Fibroblast of villous mesenchyme (primary cell): ENCODE data around the gene DYNLT5. TPM values are rescaled to one million over a fixed set of nuclear protein-coding genes. Genes with fewer than 3 reads are reported as not detected.

Source experiments
- DNase-seq: peaks from one replicate; pipeline ENCODE4 v3.0.0-alpha.2; 2010; ENCODE audit warnings: low read depth
- H3K4me3 ChIP-seq: 2 replicates; pipeline ENCODE4 v1.5.1; 2011; ENCODE audit warnings: low read depth, mild to moderate bottlenecking, low read length
- total RNA-seq: library from RNA; depleted of rRNA; stranded (reverse); fragments of >200 nt; gene quantifications from 2 replicates; pipeline ENCODE4 v1.2.3, GENCODE V29; 2012
- TF ChIP-seq, protein P1 (sequence below): IDR thresholded peaks from 2 replicates; pipeline ENCODE4 v1.5.1; 2012; ENCODE audit warnings: low read depth, mild to moderate bottlenecking, low read length; ENCODE audit not compliant: insufficient read depth

DYNLT5 gene, protein sequence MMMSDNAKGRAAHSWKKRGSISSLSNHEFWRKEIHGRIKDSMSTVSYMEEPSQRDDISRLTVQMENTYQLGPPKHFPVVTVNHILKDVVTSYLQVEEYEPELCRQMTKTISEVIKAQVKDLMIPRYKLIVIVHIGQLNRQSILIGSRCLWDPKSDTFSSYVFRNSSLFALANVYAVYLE
- total RNA-seq = 1.7 and 2.9 TPM in 2 replicates

DNA sequence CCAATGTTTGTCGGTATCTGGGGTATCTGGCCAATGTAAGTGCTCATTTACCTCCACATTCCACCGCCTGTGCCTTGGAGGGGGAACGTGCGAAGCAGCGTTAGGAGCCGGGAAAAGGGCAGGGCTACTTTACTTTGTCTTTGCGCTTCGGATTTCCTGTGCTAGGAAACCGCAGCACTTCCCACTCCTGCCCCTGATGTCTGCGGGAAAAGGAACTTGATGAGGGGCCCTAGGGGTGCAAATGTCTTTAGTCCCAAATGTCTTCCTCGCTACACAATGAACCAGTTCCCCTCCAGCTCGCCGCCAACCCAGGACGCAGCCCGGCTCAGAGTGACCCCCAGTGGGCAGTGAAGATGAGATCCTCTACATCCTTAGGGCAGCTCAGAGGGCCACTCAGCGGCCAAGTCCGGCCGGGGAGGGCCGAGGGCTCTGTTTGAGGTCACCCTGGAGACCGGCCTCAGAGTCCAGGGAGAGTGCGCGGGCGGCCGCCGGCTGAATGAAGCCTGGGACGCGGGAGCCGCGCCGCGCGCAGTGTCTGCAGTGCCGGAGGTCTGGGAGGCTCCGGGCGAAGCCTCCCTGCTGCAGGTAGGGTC is at the start of gene DYNLT5:
TSS of gene DYNLT5 (plus strand) at position 460 of the 593 bp plus-strand sequence. CDS start 2,200 bp downstream, outside the sequence.
- H3K4me3 ChIP-seq = peak within 1 kb of the TSS; percentile 59
- TF ChIP-seq, protein P1, sequence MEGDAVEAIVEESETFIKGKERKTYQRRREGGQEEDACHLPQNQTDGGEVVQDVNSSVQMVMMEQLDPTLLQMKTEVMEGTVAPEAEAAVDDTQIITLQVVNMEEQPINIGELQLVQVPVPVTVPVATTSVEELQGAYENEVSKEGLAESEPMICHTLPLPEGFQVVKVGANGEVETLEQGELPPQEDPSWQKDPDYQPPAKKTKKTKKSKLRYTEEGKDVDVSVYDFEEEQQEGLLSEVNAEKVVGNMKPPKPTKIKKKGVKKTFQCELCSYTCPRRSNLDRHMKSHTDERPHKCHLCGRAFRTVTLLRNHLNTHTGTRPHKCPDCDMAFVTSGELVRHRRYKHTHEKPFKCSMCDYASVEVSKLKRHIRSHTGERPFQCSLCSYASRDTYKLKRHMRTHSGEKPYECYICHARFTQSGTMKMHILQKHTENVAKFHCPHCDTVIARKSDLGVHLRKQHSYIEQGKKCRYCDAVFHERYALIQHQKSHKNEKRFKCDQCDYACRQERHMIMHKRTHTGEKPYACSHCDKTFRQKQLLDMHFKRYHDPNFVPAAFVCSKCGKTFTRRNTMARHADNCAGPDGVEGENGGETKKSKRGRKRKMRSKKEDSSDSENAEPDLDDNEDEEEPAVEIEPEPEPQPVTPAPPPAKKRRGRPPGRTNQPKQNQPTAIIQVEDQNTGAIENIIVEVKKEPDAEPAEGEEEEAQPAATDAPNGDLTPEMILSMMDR = peak; percentile 33
- peak; percentile 60 for DNase-seq

DNA sequence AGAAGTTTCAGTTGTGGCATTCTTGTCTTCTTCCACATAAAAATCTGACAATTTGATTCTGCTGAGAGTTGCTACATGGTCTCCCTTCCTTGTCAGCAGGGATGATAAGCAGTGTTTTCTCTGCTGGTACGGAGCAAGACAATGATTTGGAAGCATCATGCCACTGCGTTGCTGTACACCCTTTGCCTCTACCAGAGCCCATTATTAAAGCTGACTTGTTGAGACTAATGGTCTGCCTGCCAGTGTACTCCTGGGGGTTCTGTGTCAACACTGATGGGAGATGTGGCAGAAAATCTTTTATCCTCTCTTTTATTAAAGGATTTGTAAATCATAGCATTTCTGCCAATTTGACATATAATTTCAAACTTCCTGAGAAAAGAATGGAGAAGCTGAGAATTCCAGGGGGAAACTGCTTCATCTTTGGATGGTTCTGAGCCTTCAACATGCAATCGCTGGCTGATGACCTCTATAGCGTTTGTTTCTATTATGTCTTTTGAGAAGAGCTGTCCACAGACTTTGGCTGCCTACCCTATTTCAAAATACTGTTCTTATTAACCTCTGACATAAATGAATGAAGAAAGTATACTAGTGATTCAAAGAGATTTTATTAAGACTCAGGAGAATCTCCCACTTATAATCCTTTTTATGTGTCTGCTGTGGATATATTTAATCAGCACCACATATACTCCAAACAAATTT is 47.9 kb upstream of the DYNLT5 start:
- TF ChIP-seq, protein P1 = no peak
- H3K4me3 ChIP-seq = no peak overlapping the region
- peak; percentile 42 for DNase-seq

DNA sequence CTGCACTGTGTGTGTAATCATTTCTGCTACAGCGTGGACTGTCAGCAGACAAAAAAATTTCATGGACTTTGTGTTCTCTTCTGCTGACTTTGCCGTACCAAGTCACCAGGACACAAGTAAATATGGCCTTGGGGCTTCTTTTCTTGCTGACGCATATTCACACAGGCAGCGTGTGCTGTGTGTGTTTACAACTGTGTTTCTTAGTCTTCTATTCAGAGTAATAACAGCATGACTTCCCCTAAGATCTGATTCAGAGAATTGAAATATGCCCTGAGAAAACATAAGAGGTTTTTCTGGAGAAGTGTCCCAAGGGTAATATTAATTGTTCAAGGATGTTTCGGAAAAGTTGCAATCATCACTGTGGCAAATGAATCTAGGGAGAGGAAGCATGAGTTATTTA is 47.1 kb upstream of the DYNLT5 start:
- DNase-seq = peak; percentile 83
- no peak overlapping the region for H3K4me3 ChIP-seq
- TF ChIP-seq, protein P1 = no peak

DNA sequence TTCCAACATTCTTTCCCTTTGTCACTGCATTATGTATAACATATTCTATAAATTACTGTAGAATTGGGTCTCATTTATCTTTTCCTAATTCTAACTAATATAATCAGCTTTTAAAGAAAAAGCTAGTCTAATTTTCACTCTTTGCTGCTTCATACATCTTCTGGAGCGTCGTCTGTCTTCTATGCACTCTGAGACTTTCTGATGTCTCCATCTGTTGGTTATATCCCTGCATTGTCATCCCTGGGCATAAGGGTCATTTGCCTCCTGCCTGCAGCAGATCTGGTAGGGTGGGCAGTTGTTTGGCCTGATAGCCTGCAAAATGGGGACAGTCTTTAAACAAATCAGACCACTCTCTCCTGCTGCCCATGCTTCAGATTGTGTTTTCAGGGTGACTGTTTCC is 40.8 kb upstream of the DYNLT5 start:
- H3K4me3 ChIP-seq = no peak overlapping the region
- DNase-seq = no peak
- TF ChIP-seq, protein P1 = peak; percentile 40

DNA sequence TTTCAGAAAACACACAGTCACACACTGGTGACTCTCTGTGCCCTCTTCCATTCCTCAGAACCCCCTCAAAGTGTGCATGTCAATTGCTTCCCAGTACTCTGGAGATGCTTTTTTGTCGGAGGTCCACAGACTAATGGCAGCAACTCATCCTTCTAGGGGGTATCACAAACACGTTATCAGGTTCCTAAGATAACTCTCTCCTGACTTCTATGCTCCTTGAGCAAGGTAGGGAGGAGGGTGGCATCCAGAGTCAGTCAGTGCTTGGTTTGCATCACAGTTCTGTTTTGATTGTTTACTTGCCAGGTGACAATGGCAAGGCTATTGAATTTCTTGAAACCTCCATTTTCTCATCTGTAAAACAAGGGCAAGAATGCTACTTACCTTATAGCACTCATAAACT is 39.4 kb upstream of the DYNLT5 start:
- no peak overlapping the region for H3K4me3 ChIP-seq
- no peak for DNase-seq
- TF ChIP-seq, protein P1 = no peak

DNA sequence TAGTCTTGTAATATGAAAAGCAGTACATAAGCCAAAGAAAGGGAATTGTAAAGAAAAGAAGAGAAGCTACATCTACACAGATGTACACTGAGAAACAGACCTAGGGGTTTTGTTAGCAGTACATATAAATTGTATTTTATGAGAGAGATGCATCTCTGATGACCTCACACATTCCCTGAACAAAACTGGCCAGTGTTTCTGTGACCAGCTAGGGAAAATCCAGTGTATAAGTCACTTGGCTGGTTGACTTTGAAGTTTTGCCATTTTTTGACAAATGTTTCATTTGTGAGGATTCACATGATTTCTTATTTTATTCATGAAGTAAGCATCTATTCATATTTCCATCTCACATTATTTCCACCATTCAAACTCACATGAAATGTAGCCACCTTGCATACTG is 28.3 kb upstream of the DYNLT5 start:
- TF ChIP-seq, protein P1 = no peak
- DNase-seq = no peak
- no peak overlapping the region for H3K4me3 ChIP-seq
